ENCODE measurements around the gene IGFL4. TPM values are rescaled to one million over a fixed set of nuclear protein-coding genes. Genes with fewer than 3 reads are reported as not detected.
A peak's percentile ranks its signal among the peaks of the same experiment; 100 is the strongest.
"Not testable (repeated sequence)": the region's sequence is repeated elsewhere in the genome, so short reads cannot be mapped to it uniquely, and the experiment has no call there.

IGFL4 gene
- polyA plus RNA-seq, result not detected

- Mint-ChIP-seq H3K36me3 (peaks cover 1% of the 10 kb centered on the region), H3K27me3 (peaks cover 30% of the 10 kb centered on the region)
These were observed at the start of gene IGFL4 for GRCh38 chr19:46040952-46041500. TSS of gene IGFL4 (minus strand) at chr19:46041002. CDS start at chr19:46040962, 40 bp downstream.

GRCh38 chr19:46090444-46090843 lies 49.6 kb upstream of the IGFL4 start:
- no peaks in the 10 kb centered on the region for H3K36me3 Mint-ChIP-seq
- peaks cover 5% of the 10 kb centered on the region for H3K27me3 Mint-ChIP-seq
- no peak overlapping the region for H3K27ac Mint-ChIP-seq
- H3K4me3 Mint-ChIP-seq, result no peak overlapping the region
- H3K9me3 Mint-ChIP-seq, result peaks cover 8 to 33% (median 27%) of the 10 kb centered on the region in 3 donors
- H3K4me1 Mint-ChIP-seq, result no peaks in the 10 kb centered on the region

More at GRCh38 chr19:46040952-46041500, at the start of gene IGFL4:
- Mint-ChIP-seq H3K9me3 (peaks cover 3 to 19% (median 10%) of the 10 kb centered on the region in 3 donors), H3K27ac (no peak within 1 kb of the TSS), H3K4me1 (peaks cover 0 to 1% (median 0%) of the 10 kb centered on the region in 3 donors), H3K4me3 (no peak within 1 kb of the TSS)

- H3K36me3 Mint-ChIP-seq, result no peaks in the 10 kb centered on the region
- H3K27me3 Mint-ChIP-seq, result peaks cover 9% of the 10 kb centered on the region
- no peak overlapping the region for H3K4me3 Mint-ChIP-seq
- H3K27ac Mint-ChIP-seq, result no peak overlapping the region
- H3K4me1 Mint-ChIP-seq, result no peaks in the 10 kb centered on the region
- H3K9me3 Mint-ChIP-seq, result peaks cover 14 to 43% (median 33%) of the 10 kb centered on the region in 3 donors
These were observed 48.6 kb upstream of the IGFL4 start for GRCh38 chr19:46089432-46089831.

- Mint-ChIP-seq H3K9me3 (peaks cover 14 to 52% (median 31%) of the 10 kb centered on the region in 3 donors), H3K36me3 (no peaks in the 10 kb centered on the region), H3K27me3 (peaks cover 9% of the 10 kb centered on the region), H3K4me1 (no peaks in the 10 kb centered on the region), H3K27ac (no peak overlapping the region), H3K4me3 (no peak overlapping the region)
These were observed 47.3 kb upstream of the IGFL4 start for GRCh38 chr19:46088101-46088500.

- Mint-ChIP-seq H3K36me3 (no peaks in the 10 kb centered on the region), H3K27ac (no peak overlapping the region), H3K4me1 (no peaks in the 10 kb centered on the region), H3K4me3 (no peak overlapping the region), H3K9me3 (peaks cover 14 to 52% (median 31%) of the 10 kb centered on the region in 3 donors), H3K27me3 (peaks cover 18% of the 10 kb centered on the region)
These were observed 45.1 kb upstream of the IGFL4 start for GRCh38 chr19:46085888-46086287.

GRCh38 chr19:46082728-46083050 lies 41.9 kb upstream of the IGFL4 start:
- peaks cover 7 to 33% (median 25%) of the 10 kb centered on the region in 3 donors for H3K9me3 Mint-ChIP-seq
- H3K36me3 Mint-ChIP-seq, result peaks cover 3% of the 10 kb centered on the region
- H3K4me1 Mint-ChIP-seq, result no peaks in the 10 kb centered on the region
- peaks cover 19% of the 10 kb centered on the region for H3K27me3 Mint-ChIP-seq
- H3K4me3 Mint-ChIP-seq, result no peak overlapping the region
- no peak overlapping the region for H3K27ac Mint-ChIP-seq

GRCh38 chr19:46081928-46082727 lies 41.3 kb upstream of the IGFL4 start:
- Mint-ChIP-seq H3K4me3 (no peak overlapping the region), H3K27ac (no peak overlapping the region), H3K36me3 (peaks cover 3% of the 10 kb centered on the region), H3K27me3 (peaks cover 24% of the 10 kb centered on the region), H3K4me1 (no peaks in the 10 kb centered on the region), H3K9me3 (peaks cover 7 to 33% (median 24%) of the 10 kb centered on the region in 3 donors)

- Mint-ChIP-seq H3K27me3 (peaks cover 37% of the 10 kb centered on the region), H3K9me3 (peaks cover 6 to 22% (median 15%) of the 10 kb centered on the region in 3 donors), H3K27ac (no peak overlapping the region), H3K4me1 (peaks cover 0 to 4% (median 0%) of the 10 kb centered on the region in 3 donors), H3K36me3 (peaks cover 3% of the 10 kb centered on the region), H3K4me3 (no peak overlapping the region)
These were observed 39.8 kb upstream of the IGFL4 start for GRCh38 chr19:46080561-46080960.

GRCh38 chr19:46079576-46079975 lies 38.8 kb upstream of the IGFL4 start:
- Mint-ChIP-seq H3K27ac (no peak overlapping the region), H3K9me3 (peaks cover under 1 to 13% (median 8%) of the 10 kb centered on the region in 3 donors), H3K36me3 (peaks cover 3% of the 10 kb centered on the region), H3K4me3 (no peak overlapping the region), H3K4me1 (peaks cover 0 to 4% (median 0%) of the 10 kb centered on the region in 3 donors), H3K27me3 (peaks cover 33% of the 10 kb centered on the region)

- not testable (repeated sequence) for H3K4me1 Mint-ChIP-seq, H3K4me3 Mint-ChIP-seq, H3K27ac Mint-ChIP-seq, H3K36me3 Mint-ChIP-seq, H3K9me3 Mint-ChIP-seq
- peaks cover 36% of the 10 kb centered on the region for H3K27me3 Mint-ChIP-seq
These were observed 38.0 kb upstream of the IGFL4 start for GRCh38 chr19:46078573-46079332.

GRCh38 chr19:46077815-46078167 lies 37.0 kb upstream of the IGFL4 start:
- peaks cover 0 to 4% (median 0%) of the 10 kb centered on the region in 3 donors for H3K4me1 Mint-ChIP-seq
- H3K27me3 Mint-ChIP-seq, result peaks cover 40% of the 10 kb centered on the region
- H3K4me3 Mint-ChIP-seq, result no peak overlapping the region
- peaks cover 4% of the 10 kb centered on the region for H3K36me3 Mint-ChIP-seq
- peaks cover 0 to 8% (median 0%) of the 10 kb centered on the region in 3 donors for H3K9me3 Mint-ChIP-seq
- H3K27ac Mint-ChIP-seq, result no peak overlapping the region

GRCh38 chr19:46076951-46077814 lies 36.4 kb upstream of the IGFL4 start:
- peaks cover 0 to 4% (median 0%) of the 10 kb centered on the region in 3 donors for H3K4me1 Mint-ChIP-seq
- peak overlapping the region in 1 of 3 donors; percentile 14 for H3K27ac Mint-ChIP-seq
- H3K36me3 Mint-ChIP-seq, result peaks cover 4% of the 10 kb centered on the region
- peaks cover 38% of the 10 kb centered on the region for H3K27me3 Mint-ChIP-seq
- peaks cover 0 to 8% (median 0%) of the 10 kb centered on the region in 3 donors for H3K9me3 Mint-ChIP-seq
- H3K4me3 Mint-ChIP-seq, result peak overlapping the region in 1 of 4 donors; percentile 57

GRCh38 chr19:46076031-46076880 lies 35.5 kb upstream of the IGFL4 start:
- H3K4me3 Mint-ChIP-seq, result no peak overlapping the region

More at GRCh38 chr19:46076031-46076880, 35.5 kb upstream of the IGFL4 start:
- peaks cover 0 to 4% (median 0%) of the 10 kb centered on the region in 3 donors for H3K4me1 Mint-ChIP-seq
- no peak overlapping the region for H3K27ac Mint-ChIP-seq
- H3K27me3 Mint-ChIP-seq, result peaks cover 38% of the 10 kb centered on the region
- peaks cover 4% of the 10 kb centered on the region for H3K36me3 Mint-ChIP-seq
- H3K9me3 Mint-ChIP-seq, result peaks cover 0 to 8% (median 0%) of the 10 kb centered on the region in 3 donors

All from IgD-negative memory B cell (primary cell).